Germinal center (tissue), 1 donor: ENCODE data around the gene HNRNPA0.
"Not testable (repeated sequence)": the region's sequence is repeated elsewhere in the genome, so short reads cannot be mapped to it uniquely, and the experiment has no call there.

ENCODE experiments used
- DNase-seq: peaks from one replicate; pipeline ENCODE4 v3.0.0; 2012; ENCODE audit warnings: mixed read lengths, low spot score

HNRNPA0 gene

DNA sequence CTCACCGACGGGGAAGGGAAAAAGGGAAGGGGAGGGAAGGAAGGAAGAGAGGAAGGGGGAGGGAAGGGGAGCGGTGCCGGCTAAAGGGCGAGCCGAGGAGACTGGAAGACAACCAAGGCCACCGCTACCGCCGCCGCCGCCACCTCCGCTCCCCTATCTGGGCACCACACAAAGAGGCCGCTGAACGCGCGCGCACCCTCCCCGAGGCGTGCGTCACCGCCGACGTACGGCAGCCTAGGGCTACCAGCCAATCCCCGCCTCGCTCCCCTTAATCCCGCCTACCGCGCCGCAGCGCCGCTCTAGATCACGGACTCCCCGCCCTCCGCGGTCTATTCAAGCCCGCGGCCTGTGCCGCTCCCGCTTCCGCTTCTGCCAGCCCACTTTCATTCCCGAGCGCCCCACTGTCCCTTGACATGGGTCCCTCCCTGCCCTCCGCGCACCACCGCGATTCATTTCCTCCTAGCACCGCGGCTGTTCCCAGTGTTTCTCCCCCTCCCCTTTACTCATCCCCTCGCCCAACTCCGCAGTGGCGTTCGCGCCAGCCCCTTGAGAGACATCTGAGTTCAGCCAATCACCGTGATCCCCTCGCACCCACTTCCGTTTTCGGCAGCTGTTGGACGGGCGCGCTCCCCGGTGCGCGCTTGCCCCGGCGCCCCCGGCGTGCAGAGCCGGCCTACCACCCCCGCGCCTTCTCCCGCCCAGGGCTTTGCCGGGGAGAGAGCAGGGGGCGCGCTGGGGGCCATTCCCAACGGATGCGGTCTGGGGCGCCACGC lies at the start of gene HNRNPA0:
HNRNPA0 (minus strand) TSS at position 176 of the 773 bp plus-strand sequence. CDS start 297 bp downstream, outside the sequence.
- DNase-seq: peak; percentile 99

DNA sequence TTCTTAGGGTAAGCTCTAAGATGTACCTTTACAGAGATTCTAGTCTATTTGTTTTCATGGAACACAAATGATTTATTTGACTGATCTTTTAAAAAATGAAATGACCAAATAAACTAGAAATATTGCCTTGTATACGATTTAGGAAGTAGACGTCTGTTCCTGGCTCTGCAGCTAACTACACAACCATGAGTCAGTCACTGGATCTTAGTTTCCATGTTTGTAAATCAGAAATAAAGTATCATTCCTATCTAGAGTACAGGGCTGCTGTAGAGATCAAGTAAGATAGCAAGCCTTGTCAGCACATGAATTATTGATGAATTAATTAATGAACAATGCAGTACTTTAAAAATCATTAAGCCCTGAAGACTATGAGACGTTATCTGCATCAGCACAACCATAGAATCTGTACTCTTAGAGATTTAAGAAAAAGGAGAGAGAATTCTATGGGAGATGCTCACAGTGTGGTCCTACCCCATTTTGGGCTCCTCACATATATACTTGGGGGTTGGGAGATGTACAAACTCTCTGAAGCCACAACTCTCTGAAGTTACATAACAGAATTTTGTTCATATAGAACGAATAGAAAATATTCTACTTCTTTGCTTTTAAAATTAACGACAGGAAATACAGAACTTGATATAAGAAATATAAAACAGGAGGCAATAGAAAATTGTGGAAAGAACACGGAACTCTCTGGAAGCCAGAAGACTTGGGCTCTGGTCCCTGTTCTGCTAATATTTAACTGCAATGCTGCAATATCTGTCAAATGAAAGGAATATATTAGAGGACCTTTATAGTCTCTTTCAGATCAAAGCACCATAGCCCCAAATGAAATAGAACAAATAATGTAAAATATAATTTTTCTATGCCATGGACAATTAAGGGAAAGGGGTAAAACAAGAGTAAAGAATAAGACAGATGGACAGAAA lies 48.4 kb upstream of the HNRNPA0 start:
- no peak for DNase-seq

DNA sequence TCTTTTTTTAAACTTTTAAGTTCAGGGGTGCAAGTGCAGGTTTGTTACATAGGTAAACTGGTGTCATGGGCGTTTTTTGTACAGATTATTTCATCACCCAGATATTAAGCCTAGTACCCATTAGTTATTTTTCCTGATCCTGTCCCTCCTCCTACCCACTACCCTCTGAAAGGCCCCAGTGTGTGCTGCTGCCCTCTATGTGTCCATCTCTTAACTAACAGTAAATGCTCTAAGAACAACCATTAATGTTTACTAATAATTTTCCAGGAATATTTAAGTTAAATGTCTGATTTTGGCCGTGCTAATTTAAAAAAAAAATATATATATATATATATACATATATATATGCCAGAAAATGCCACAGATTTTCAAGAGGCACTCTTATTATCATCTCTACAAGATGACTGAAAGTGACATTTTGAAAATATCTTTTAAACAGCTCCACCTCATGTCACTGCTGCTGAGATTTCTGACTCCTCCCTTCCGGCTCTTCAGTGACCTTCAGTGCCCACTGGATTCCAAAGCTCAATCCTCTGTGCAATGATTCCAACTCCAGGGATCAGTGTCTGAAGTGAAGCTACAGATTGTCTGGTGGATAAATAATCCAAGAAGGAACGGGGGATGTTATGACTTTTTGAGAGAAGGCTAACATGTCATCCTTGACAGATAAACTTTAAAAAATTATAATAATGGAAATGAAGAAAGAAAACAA lies 46.7 kb upstream of the HNRNPA0 start:
- no peak for DNase-seq

DNA sequence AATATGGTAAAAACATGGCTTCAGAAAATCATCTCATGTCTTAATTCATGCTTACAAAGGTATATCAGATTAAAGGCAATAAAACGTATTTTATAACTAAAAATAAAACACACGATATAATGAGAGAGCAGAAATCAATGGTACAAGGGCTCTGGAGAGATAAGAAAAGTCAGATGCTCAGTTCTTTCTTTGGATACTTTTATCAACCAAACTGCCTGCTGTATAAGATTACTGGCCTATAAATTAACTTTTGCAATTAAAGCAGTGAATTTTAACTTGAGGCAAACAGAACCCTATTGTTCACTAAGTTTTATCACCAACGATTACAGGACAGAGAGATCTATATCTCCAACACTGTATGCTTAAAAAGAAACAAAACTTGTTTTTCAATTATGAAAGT lies 42.1 kb upstream of the HNRNPA0 start:
- no peak for DNase-seq

DNA sequence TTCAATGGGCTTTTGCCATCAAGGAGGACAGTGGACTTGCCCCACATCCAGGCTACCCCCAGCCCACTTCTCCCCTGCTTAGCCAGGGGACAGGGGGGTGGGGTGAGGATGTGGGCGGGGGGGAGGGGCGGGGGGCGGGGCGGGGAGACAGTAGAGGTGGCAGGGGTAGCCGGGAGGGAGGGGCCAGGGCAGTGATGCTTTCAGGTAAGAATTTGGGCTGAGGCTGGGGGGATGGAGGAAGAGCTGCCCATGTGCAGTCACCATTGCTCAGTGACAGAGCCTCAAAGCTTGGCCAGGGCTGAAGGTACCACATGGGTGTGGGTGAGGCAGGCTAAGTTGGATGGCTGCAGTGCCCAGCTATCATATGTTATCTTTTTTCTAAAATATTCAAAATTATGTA lies 40.7 kb upstream of the HNRNPA0 start:
- no peak for DNase-seq

DNA sequence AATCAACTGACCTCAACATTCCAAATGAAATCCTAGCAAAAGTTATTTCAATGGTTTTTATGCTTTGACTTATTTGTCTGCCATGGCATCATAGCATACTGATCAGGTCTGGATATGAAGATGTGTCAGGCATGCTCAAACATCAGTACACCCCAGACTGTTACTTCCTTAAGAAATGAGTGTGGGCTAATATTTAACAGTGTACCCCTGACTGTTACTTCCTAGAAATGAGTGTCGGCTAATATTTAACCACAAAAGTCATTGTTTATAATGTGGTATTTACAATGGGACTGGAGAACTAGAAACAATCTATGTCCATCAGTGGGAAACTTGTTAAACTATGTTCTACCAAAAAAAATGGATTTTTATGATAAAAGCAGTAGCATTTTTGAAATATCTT lies 38.1 kb upstream of the HNRNPA0 start:
- DNase-seq: no peak

DNA sequence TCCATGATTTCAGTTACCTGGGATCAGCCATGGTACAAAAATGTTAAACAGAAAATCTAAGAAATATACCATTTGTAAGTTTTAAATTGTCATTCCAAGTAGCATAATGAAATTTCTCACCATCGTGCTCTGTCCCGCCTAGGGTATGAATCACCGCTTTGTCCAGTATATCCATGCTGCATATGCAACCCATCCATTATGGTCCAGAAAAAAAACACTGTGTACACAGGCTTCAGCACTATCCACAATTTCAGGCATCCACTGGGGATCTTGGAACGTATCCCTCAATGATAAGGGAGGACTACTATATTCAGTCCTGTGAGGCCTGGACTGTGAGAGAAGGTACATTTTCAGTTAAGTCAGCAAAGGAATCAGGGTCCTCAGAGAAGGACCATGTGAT lies 37.6 kb upstream of the HNRNPA0 start:
- DNase-seq: no peak

DNA sequence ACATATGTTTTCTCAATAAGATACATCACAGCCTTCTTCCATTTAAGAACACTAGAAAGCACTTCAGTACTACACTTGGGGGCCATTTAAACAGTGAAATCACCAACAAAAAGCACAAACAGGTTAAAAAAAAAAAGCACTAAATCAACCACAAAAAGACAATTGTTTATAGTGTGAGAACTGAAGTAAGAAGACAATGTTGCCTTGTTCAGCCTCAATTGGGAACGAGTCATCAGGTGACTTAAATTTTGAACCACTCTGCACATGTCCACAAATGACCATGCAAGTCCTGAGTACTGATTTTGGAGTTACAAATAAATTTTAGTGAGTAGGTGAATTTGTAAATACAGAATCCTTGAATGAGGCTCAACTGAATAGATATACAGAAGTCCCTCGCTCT lies 37.2 kb upstream of the HNRNPA0 start:
- no peak for DNase-seq

DNA sequence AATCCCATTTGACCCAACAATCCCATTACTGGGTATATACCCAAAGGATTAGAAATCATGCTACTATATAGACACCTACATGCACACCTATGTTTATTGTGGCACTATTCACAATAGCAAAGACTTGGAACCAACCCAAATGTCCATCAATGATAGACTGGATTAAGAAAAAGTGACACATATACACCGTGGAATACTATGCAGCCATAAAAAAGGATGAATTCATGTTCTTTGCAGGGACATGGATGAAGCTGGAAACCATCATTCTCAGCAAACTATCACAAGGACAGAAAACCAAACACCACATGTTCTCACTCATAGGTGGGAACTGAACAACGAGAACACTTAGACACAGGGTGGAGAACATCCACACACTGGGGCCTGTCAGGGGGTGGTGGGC lies 34.4 kb upstream of the HNRNPA0 start:
- not testable (repeated sequence) for DNase-seq

DNA sequence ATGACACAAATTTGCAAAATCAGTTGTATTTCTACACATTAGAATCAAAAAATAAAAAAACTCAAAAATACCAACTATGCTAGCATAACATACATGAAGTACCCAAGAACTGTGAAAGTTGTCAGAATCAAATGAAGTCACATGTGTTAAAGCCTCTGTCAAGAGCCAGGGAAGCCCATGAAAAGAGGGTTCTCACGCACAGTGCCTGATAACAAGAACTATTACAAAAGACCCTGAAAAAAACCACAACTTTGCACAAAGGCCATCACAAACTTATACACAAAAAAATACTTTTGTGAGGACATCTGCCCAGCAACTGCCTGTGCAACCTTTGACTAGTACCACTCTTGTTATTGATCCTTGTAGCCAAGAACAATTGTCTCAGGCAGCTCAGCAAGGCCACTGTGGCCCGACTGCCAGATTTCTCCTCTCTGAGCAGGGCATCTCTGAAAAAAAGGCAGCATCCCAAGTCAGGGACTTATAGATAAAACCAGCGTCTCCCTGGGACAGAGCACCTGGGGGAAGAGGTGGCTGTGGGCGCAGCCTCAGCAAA lies 28.9 kb upstream of the HNRNPA0 start:
- DNase-seq: no peak

DNA sequence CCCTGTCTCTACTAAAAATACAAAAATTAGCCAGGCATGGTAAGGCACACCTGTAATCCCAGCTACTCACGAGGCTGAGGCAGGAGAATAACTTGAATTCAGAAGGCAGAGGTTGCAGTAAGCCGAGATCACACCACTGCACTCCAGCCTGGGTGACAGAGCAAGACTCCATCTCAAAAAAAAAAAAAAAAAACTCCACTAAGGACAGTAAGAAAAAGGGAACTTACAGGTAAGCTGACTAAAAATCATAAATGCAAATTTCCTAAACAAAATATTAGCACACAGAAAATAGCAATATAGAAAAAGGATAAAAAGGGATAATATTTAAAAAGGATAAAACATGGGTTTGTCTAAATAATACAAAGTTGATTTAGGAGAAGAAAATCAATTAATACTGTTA lies 27.9 kb upstream of the HNRNPA0 start:
- no peak for DNase-seq

DNA sequence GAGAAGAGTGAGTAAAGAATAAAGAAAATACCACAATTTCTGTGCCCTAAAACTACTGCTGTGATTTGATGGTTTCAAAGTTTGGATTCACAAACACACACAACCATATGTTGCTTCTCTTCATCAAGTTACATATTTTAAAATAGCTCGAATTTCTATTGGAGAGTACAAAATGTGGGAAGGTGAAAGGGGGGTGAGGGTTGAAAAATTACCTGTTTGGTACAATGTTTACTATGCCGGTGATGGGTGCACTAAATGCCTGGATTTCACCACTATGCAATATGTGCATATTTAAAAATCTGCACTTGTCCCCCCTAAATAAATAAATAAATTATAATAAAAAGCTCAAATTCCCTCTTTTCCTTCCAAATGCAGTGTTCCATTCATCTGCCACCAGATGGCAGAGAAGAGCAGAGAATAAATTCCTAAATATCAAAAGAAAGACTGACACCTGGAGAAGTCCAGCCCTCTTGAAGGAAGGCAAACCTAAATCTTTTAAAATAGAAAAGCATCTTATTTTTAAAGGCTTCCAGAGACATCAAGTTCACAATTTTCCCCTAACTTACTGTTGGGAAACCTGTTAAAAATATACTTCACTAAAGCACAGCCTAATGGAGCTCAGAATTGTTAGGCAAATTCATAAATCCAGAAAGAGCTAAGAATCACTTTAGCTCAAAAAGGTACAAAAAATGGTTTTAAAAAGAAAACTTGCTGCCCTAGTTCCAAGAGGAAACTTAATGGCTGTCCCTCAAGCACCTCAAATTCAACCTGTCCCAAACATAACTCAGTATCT lies 24.8 kb upstream of the HNRNPA0 start:
- peak; percentile 21 for DNase-seq

DNA sequence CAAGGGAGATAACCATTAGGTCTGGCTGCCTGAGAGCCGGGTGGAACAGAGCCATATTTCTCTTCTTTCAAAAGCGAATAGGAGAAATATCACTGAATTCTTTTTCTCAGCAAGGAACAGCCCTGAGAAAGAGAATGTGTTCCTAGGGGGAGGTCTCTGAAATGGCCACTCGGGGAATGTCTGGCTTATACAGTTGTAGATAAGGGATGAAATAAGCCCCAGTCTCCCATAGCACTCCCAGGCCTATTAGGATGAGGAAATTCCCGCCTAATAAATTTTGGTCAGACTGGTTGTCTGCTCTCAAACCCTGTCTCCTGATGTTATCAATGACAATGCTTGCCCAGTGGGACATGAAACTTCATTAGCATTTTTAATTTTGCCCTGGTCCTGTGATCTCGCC lies 13.8 kb upstream of the HNRNPA0 start:
- not testable (repeated sequence) for DNase-seq

DNA sequence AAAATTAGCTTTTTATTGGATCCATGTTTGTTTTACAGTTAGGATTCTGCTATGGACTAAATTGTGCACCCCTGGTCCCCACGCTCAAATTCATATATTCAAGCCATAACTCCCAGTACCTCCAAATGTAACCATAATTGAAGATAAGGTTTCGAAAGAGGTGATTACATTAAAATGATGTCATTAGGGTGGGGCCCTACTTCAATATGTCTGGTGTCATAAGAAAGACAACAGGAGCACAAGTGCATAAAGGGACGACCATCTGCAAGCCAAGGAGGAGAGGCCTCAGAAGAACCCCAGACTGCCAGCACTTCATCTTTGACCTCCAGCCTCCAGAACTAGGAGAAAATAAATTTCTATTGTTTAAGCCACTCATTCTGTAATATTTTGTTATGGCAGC lies 7.4 kb upstream of the HNRNPA0 start:
- no peak for DNase-seq

DNA sequence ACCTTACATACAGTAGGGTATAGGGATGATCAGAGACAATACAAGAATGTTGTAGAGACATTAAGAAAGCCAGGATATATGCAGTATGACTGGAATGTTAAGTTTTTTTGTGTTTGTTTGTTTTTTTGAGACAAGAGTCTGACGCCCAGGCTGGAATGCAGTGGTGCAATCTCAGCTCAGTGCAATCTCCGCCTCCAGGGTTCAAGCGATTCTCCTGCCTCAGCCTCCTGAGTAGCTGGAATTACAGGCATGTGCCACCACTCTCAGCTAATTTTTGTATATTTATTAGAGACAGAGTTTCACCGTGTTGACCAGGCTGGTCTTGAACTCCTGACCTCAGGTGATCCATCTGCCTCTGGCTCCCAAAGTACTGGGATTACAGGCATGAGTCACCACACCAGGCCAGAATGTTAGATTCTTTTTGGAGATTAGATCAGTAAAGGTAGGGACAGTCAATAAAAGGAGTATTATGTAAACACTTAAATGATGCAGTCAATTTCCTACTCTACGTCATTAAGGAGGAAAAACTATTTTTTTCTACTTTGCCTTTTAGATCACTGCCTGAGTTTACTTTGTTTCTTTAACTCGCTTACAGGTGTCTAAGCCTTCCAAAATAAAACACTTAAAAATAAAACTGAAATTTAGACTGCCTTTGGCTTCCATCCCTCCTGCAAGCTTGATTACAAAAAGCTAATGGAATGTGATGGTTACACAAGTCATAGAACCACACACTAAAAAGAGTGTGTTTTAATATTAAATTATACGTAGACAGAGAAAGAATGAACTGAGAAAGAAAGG lies 6.8 kb upstream of the HNRNPA0 start:
- DNase-seq: no peak

DNA sequence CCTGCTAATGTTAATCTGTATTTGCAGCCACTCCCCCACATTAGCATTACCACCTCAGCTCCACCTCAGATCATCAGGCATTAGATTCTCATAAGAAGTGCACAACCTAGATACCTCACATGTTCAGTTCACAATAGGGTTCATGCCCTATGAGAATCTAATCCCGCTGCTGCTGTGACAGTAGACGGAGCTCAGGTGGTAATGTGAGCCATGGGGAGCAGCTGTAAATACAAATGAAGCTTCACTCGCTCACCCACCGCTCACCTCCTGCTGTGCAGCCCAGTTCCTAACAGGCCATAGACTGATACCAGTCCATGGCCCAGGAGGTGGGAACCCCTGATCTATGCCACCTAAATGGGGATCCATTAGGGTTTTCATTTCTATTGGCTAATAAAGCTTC lies 6.1 kb upstream of the HNRNPA0 start:
- DNase-seq: no peak

DNA sequence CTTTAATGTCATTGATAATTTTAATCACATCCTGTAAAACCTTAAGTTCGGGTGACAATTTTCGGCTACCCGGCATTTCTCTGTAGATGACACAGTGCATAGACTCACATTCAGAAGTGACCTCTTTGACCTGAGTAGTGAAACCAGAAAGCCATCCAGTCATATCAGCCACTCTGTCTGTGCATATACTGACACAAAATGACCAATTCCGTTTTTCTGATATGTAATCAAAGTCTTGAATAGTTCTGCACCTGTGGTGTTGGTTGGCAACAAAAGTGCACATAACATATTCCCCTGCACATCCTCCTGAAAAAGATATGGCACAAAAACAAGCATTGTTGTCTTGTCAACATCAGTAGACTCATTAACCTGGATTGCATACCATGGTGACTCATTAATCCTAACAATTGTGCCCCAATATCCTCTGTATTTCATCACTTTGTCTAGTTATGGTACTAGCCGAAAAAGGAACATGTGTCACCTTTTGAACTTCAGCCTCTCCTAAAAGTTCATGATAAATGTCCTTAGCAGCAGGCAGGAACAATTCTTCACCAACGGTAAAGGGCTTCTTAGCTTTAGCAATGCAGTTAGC lies 4.6 kb upstream of the HNRNPA0 start:
- DNase-seq: no peak

DNA sequence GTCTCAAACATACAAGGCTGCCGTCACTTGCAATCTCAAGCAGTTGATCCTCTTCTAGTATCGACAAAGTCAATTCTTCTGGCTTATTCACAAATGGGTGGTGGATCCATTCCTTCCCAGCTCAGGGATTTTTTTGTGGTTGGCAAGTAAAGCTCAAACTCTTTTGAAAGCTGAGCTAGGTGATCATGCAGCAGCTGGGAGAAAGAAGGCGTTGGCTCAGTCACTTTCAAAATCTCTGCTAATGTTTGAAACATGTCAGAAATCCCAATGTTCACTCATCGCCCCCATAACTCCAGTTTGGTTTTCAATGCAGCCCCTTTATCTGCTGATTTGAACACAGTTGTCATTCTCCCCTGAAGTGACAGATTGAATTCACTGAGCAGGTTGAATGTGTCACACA lies 4.0 kb upstream of the HNRNPA0 start:
- no peak for DNase-seq

DNA sequence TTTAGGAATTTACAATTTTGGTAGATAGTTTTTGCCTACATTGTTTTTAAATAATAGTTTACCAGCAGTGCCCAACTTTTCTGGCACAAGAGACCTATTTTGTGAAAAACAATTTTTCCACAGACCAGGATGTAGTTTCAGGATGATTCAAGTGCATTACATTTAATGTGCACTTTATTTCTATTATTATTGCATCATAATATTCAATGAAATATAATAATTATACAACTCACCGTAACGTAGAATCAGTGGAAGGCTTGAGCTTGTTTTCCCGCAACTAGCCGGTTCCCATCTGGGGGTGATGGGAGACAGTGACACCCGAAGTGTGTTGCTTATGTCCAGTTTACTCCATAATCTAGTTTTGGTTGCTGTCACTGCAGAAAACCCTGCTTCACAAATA lies 3.5 kb upstream of the HNRNPA0 start:
- DNase-seq: no peak
